Measurements from ENCODE around the gene ZNF212.

GRCh38 chr7:149291036-149291780 lies 51.8 kb downstream of the ZNF212 start:
- TF ChIP-seq POLR2A (IDR thresholded peaks at IDR 0.05; ENCODE audit: low read depth, low read length) (no peak), POLR2AphosphoS5 (IDR thresholded peaks at IDR 0.05; ENCODE audit: insufficient read depth, low read depth, low read length) (no peak), CTCF (IDR thresholded peaks at IDR 0.05; ENCODE audit: extremely low read depth in 1 of 2, insufficient read depth in 1 of 2, low read depth in 1 of 2, low read length in 2 of 2) (no peak), EZH2 (IDR thresholded peaks at IDR 0.05; ENCODE audit: borderline replicate concordance, low read depth, low read length, severe bottlenecking) (no peak), JUN (IDR thresholded peaks at IDR 0.05; ENCODE audit: borderline replicate concordance, insufficient read depth, insufficient read length, low read depth) (no peak)
